CD4-positive, alpha-beta T cell treated with Interleukin-4 for 1 hour (primary cell): ENCODE data around the gene PROM1.

Experiments used
- DNase-seq, 2 donors: peaks; one replicate each; pipeline ENCODE4 v3.0.0-alpha.2; 2020 to 2022

PROM1 gene

GRCh38 chr4:16083241-16084191 lies at the start of gene PROM1:
Gene PROM1 (minus strand): TSS chr4:16084023. CDS start chr4:16075906, 8,117 bp downstream.
- no peak for DNase-seq

- no peak for DNase-seq
These were observed 49.6 kb upstream of the PROM1 start for GRCh38 chr4:16133406-16133805.

- no peak for DNase-seq
These were observed 47.5 kb upstream of the PROM1 start for GRCh38 chr4:16131293-16131692.

GRCh38 chr4:16129336-16129735 lies 45.5 kb upstream of the PROM1 start:
- no peak for DNase-seq

GRCh38 chr4:16126714-16127113 lies 42.9 kb upstream of the PROM1 start:
- DNase-seq = no peak

- no peak for DNase-seq
These were observed 42.0 kb upstream of the PROM1 start for GRCh38 chr4:16125571-16126445.

GRCh38 chr4:16124232-16124631 lies 40.4 kb upstream of the PROM1 start:
- DNase-seq = no peak

- no peak for DNase-seq
These were observed 39.7 kb upstream of the PROM1 start for GRCh38 chr4:16123356-16124084.

- DNase-seq = no peak
These were observed 39.0 kb upstream of the PROM1 start for GRCh38 chr4:16122784-16123183.

- no peak for DNase-seq
These were observed 38.5 kb upstream of the PROM1 start for GRCh38 chr4:16122308-16122711.

GRCh38 chr4:16120720-16121119 lies 36.9 kb upstream of the PROM1 start:
- DNase-seq = no peak

- DNase-seq = no peak
These were observed 36.2 kb upstream of the PROM1 start for GRCh38 chr4:16119981-16120380.

GRCh38 chr4:16118090-16118489 lies 34.3 kb upstream of the PROM1 start:
- no peak for DNase-seq

- no peak for DNase-seq
These were observed 33.3 kb upstream of the PROM1 start for GRCh38 chr4:16117164-16117563.

- no peak for DNase-seq
These were observed 32.7 kb upstream of the PROM1 start for GRCh38 chr4:16116493-16116990.

- no peak for DNase-seq
These were observed 32.2 kb upstream of the PROM1 start for GRCh38 chr4:16116019-16116418.

- no peak for DNase-seq
These were observed 30.7 kb upstream of the PROM1 start for GRCh38 chr4:16114546-16114945.

- DNase-seq = no peak
These were observed 29.9 kb upstream of the PROM1 start for GRCh38 chr4:16113741-16114140.

- DNase-seq = no peak
These were observed 27.7 kb upstream of the PROM1 start for GRCh38 chr4:16111533-16111932.

- no peak for DNase-seq
These were observed 27.0 kb upstream of the PROM1 start for GRCh38 chr4:16110661-16111290.

- DNase-seq = no peak
These were observed 26.4 kb upstream of the PROM1 start for GRCh38 chr4:16110199-16110598.

GRCh38 chr4:16109256-16109655 lies 25.4 kb upstream of the PROM1 start:
- DNase-seq = no peak
